Adrenal gland (tissue), 12 donors: ENCODE data around the gene NRDE2. TPM values are rescaled to one million over a fixed set of nuclear protein-coding genes. Genes with fewer than 3 reads are reported as not detected.

Source experiments
- DNase-seq, 7 donors: peaks; one replicate each; pipeline ENCODE4 v3.0.0-alpha.2; 2019 to 2020
- H3K27ac ChIP-seq, 5 donors: fragments of 200-600 bp; sonication (generic) in 4 of 5; 1 replicate in 3 of 5; 2 replicates in 2 of 5; pipeline versions ENCODE4 v1.5.1 to v1.8.0; 2016 to 2020; ENCODE audit warnings: mild to moderate bottlenecking in 1 of 5
- H3K27me3 ChIP-seq: fragments of 200-600 bp; 2 replicates; pipeline ENCODE4 v1.8.0; 2021
- H3K36me3 ChIP-seq, 2 donors: fragments of 200-600 bp; replicated peaks in 1 of 2; 1 replicate in 1 of 2; 2 replicates in 1 of 2; pipeline versions ENCODE4 v1.5.1 to v1.8.0; 2018 to 2022
- H3K4me1 ChIP-seq, 2 donors: fragments of 200-600 bp; replicated peaks in 1 of 2; 1 replicate in 1 of 2; 2 replicates in 1 of 2; pipeline versions ENCODE4 v1.5.1 to v1.8.0; 2018 to 2021
- H3K4me3 ChIP-seq, 4 donors: fragments of 200-600 bp; sonication (generic) in 3 of 4; one replicate each; pipeline ENCODE4 v1.5.1; 2016 to 2018
- H3K9me3 ChIP-seq, 3 donors: fragments of 200-600 bp; sonication (generic) in 1 of 3; replicated peaks in 1 of 3; 1 replicate in 2 of 3; 2 replicates in 1 of 3; pipeline versions ENCODE4 v1.5.1 to v1.8.0; 2016 to 2021
- POLR2A ChIP-seq, 2 donors: fragments of 450-650 bp; IDR thresholded peaks; one replicate each; pipeline ENCODE4 v1.6.1; 2017; ENCODE audit warnings: antibody characterized with exemption in 2 of 2, mild to moderate bottlenecking in 2 of 2, moderate library complexity in 1 of 2
- WGBS, 4 donors: extraction: QIAGEN DNeasy Blood & Tissue Kit in 2 of 4; methylation state at CpG; one replicate each; pipeline versions ENCODE4 v1.1.5 to v1.1.7; 2013 to 2017; 5-methylcytosine and 5-hydroxymethylcytosine counted together
- intact Hi-C, 2 donors: fragments of 100-400 bp; cut with DNase I; formaldehyde crosslinking; loops; one replicate each; pipeline versions ENCODE4 v1.14.1 to v1.15.0; 2022 to 2023
- polyA plus RNA-seq, 3 donors: library from polyadenylated mRNA; stranded (reverse); fragments of 200-250 nt in 2 of 3; fragments of 350-450 nt in 1 of 3; fragmentation: Illumina TruSeq in 1 of 3; extraction: RNeasy Lipid Tissue Mini Kit (QIAGEN cat#74804) in 1 of 3; gene quantifications; one replicate each; pipeline ENCODE4 v1.2.3, GENCODE V29; 2013 to 2014
- total RNA-seq, 9 donors: library from RNA; depleted of rRNA in 4 of 9; stranded (reverse); fragments of >200 nt in 4 of 9; fragments of 120-200 nt in 1 of 9; fragmentation: NEBNext Ultra II Directional in 1 of 9; extraction: Animal tissue kit (Norgen Biotek cat#: 25700) in 1 of 9; gene quantifications; one replicate each; pipeline versions ENCODE4 v1.1.0 to v1.2.4, GENCODE V29; 2013 to 2023
- TF ChIP-seq, protein P1 (sequence below), 6 experiments: fragments of 450-650 bp in 4 of 6; fragments of 200-600 bp in 2 of 6; sonication (generic) in 1 of 6; IDR thresholded peaks; 1 replicate in 5 of 6; 2 replicates in 1 of 6; pipeline versions ENCODE4 v1.5.1 to v1.8.0; 2016 to 2021; ENCODE audit warnings: antibody characterized with exemption in 6 of 6, mild to moderate bottlenecking in 2 of 6, moderate library complexity in 1 of 6
- donor health status: healthy with polysubstance abuse.
- donor health status: Bipolar disorder and iron deficiency.
- donor health status: DM: yes; HTN: yes; CAD: no.
- donor health status: DM: no; HTN: no; CAD: no.
- donor health status: DM: no; HTN: no; CAD: no.
- donor health status: DM: yes; HTN: yes; CAD: no.

NRDE2 gene
- total and polyA plus RNA-seq, 12 donors: 9.2 to 25.6 (median 16.4) TPM

DNA sequence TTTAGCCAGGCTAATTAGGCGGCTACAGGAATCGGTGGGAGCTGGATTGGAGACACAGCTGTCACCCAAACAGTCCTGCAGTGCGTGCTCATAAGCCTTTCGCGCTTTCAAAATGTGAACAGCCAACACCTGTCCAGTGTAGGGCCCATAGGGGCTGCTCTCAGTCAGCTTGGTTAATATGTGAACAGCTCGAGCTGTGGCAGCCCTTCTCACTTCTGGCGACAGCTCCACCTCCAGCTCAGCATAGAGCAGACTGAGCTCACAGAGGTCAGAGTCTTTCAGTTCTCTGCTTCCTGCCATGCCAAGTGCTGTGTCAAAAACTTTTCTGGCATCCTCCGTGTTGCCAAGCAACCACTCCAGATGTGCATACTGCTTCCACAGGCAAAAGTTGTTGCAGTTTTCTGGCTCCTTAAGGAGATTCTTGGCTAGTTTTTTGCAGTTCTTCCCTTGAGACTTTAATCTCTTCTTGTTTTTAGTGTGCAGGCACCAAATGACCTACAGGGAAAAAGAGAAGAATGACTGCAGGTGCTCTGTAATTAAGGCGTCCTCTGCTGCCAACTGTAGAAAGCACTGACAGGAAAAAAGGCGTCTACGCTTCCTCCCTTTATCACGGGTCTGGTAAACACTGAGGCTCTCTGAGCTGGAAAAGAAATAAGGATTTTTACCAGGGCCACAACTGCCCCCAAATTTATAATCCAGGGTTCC, 42.9 kb downstream of the NRDE2 start:
- Histone ChIP-seq H3K36me3 (peaks cover 0 to 57% of the 10 kb centered on the region in 2 donors), H3K9me3 (no peaks in the 10 kb centered on the region), H3K4me1 (no peaks in the 10 kb centered on the region), H3K4me3 (no peak overlapping the region), H3K27me3 (no peaks in the 10 kb centered on the region), H3K27ac (no peak overlapping the region)
- TF ChIP-seq, protein P1, sequence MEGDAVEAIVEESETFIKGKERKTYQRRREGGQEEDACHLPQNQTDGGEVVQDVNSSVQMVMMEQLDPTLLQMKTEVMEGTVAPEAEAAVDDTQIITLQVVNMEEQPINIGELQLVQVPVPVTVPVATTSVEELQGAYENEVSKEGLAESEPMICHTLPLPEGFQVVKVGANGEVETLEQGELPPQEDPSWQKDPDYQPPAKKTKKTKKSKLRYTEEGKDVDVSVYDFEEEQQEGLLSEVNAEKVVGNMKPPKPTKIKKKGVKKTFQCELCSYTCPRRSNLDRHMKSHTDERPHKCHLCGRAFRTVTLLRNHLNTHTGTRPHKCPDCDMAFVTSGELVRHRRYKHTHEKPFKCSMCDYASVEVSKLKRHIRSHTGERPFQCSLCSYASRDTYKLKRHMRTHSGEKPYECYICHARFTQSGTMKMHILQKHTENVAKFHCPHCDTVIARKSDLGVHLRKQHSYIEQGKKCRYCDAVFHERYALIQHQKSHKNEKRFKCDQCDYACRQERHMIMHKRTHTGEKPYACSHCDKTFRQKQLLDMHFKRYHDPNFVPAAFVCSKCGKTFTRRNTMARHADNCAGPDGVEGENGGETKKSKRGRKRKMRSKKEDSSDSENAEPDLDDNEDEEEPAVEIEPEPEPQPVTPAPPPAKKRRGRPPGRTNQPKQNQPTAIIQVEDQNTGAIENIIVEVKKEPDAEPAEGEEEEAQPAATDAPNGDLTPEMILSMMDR (IDR thresholded peaks at IDR 0.05): no peak
- no peak for TF ChIP-seq POLR2A (IDR thresholded peaks at IDR 0.05)
- intact Hi-C loops: no loop called here
- peak in 1 of 7 donors; percentile 46 for DNase-seq
- 79 to 89% (median 82%) methylated on average over 11 to 12 of the region's 12 CpGs for WGBS, 4 donors

DNA sequence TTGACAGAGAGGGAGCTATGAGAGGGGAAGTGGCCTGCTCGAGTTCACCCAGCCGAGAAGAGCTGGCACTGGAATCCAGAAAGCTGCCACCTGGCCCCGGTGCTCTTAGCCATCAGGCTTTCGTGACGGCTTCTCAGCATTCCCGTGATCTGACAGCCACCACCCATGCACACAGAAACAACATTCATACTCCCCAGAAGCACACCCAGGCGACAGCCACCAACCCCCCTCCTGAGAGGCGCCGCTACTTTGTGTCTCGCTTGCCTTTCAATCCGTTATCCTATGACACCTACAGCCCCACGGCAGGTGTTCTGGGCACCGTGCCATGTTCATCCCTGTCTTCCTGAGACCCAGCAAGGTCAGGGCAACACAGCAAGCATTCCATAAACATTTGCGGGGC, 44.0 kb downstream of the NRDE2 start:
- Histone ChIP-seq H3K27ac (no peak overlapping the region), H3K4me3 (no peak overlapping the region), H3K9me3 (no peaks in the 10 kb centered on the region), H3K4me1 (no peaks in the 10 kb centered on the region), H3K27me3 (no peaks in the 10 kb centered on the region), H3K36me3 (peaks cover 0 to 53% of the 10 kb centered on the region in 2 donors)
- 80 to 93% (median 85%) methylated on average over 12 to 14 of the region's 14 CpGs for WGBS, 4 donors
- intact Hi-C loops: no loop called here
- TF ChIP-seq, protein P1 (IDR thresholded peaks at IDR 0.05): no peak
- no peak for TF ChIP-seq POLR2A (IDR thresholded peaks at IDR 0.05)
- peak in 1 of 7 donors; percentile 50 for DNase-seq

DNA sequence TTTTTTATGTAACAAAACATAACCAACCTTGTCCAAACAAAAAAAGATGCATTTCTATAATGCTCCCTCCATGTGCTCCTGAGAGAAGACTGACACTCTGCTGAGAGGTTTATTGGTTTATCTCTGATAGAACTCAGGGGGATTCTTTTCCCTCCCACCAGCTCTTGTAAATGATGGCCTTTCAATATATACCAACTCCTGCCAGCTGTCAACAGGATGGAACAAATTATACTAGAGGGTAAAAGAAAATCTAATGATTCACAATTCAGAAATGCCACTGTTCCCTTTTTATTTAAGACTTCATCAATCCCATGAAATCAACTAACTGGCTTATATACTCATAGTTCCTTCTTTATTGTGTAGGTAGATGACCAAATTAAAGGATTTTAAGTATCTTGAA, 50.0 kb downstream of the NRDE2 start:
- H3K4me3 ChIP-seq: no peak overlapping the region
- H3K4me1 ChIP-seq: no peaks in the 10 kb centered on the region
- TF ChIP-seq, protein P1 (IDR thresholded peaks at IDR 0.05): no peak
- TF ChIP-seq POLR2A (IDR thresholded peaks at IDR 0.05): no peak
- DNase-seq: no peak
- no peaks in the 10 kb centered on the region for H3K27me3 ChIP-seq
- H3K27ac ChIP-seq: no peak overlapping the region
- no peaks in the 10 kb centered on the region for H3K9me3 ChIP-seq
- intact Hi-C loops: no loop called here
- peaks cover 0 to 31% of the 10 kb centered on the region in 2 donors for H3K36me3 ChIP-seq

DNA sequence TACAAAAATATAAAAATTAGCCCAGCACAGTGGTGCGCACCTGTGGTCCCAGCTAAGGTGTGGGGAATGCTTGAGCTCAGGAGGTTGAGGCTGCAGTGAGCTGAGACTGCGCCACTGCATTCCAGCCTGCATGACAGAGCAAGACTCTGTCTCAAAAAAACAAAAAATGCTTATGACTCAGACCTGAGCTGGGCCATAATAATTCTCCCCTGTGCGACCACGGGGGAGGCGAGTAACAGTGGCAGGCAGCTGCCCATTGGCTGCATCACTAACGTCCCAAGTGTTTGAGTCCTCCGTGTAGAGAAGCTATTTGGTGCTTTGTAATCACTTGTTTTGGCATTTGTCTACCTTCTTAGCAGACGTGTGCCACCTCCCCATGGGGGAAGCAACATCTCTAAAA, 50.5 kb downstream of the NRDE2 start:
- H3K27ac ChIP-seq: no peak overlapping the region
- H3K36me3 ChIP-seq: peaks cover 0 to 31% of the 10 kb centered on the region in 2 donors

More for the DNA sequence above, 50.5 kb downstream of the NRDE2 start:
- Histone ChIP-seq H3K9me3 (no peaks in the 10 kb centered on the region), H3K27me3 (no peaks in the 10 kb centered on the region), H3K4me3 (no peak overlapping the region), H3K4me1 (no peaks in the 10 kb centered on the region)
- intact Hi-C loops: no loop called here
- 81 to 94% (median 85%) methylated on average over 8 of the region's 8 CpGs for WGBS, 4 donors
- DNase-seq: no peak
- TF ChIP-seq POLR2A (IDR thresholded peaks at IDR 0.05): no peak
- TF ChIP-seq, protein P1 (IDR thresholded peaks at IDR 0.05): no peak
